K562 (cell line): ENCODE data around the gene INPP4B. TPM values are rescaled to one million over a fixed set of nuclear protein-coding genes. Genes with fewer than 3 reads are reported as not detected.

Experiments
- ATAC-seq: fragments of 200-7000 bp; cut with Tn5 transposase; 3 replicates; pipeline ENCODE4 v1.9.1; 2020; ENCODE audit warnings: moderate library complexity
- BruUV-seq: library from RNA; stranded (reverse); fragments of 400-500 nt; replicated peaks from 2 replicates; lab custom pipeline; 2021; lab: Mats Ljungman, UMichigan
- CTCF ChIA-PET: fragments of 300-600 bp; formaldehyde crosslinking; extraction: SDS; loops from one replicate; lab custom pipeline; 2021; ENCODE audit warnings: low intra/inter-chr PET ratio; lab: Yijun Ruan, JAX
- POLR2A ChIA-PET: fragments of 300-600, 350-650 bp; sonication (Branson Sonifier 250); formaldehyde crosslinking; extraction: SDS; loops from one replicate; lab custom pipeline; 2021; ENCODE audit warnings: antibody characterized with exemption, inconsistent platforms; lab: Yijun Ruan, JAX
- DNase-seq, 4 experiments: peaks; one replicate each; pipeline versions ENCODE4 v3.0.0 to v3.0.0-alpha.2; 2011 to 2018; ENCODE audit warnings: low spot score in 3 of 4, mixed read lengths in 3 of 4; ENCODE audit errors: extremely low read depth in 1 of 4
- FAIRE-seq: peaks from 2 replicates; lab custom pipeline; 2011; peaks lifted over from hg19 to GRCh38; lab: Jason Lieb, UNC
- H2AFZ ChIP-seq: 2 replicates; pipeline ENCODE4 v1.6.0; 2011; ENCODE audit warnings: low read depth, low read length, control low read depth, inconsistent platforms
- H3K27ac ChIP-seq: fragments of 200-600 bp; 3 replicates; pipeline ENCODE4 v1.8.0; 2011; ENCODE audit warnings: low read depth, mild to moderate bottlenecking, control low read depth, inconsistent platforms, low read length, moderate library complexity, mixed read lengths; ENCODE audit errors: extremely low read depth
- H3K27me3 ChIP-seq, 2 experiments: fragments of 300-600 bp in 1 of 2; 2 replicates in 1 of 2; 3 replicates in 1 of 2; pipeline versions ENCODE4 v1.6.0 to v1.8.0; 2011; ENCODE audit warnings: inconsistent platforms in 2 of 2, low read length in 2 of 2, mild to moderate bottlenecking in 1 of 2, mixed read lengths in 1 of 2, moderate library complexity in 1 of 2; ENCODE audit not compliant: control insufficient read depth in 2 of 2, insufficient read depth in 2 of 2
- H3K36me3 ChIP-seq: fragments of 300-600 bp; 3 replicates; pipeline ENCODE4 v1.8.0; 2011; ENCODE audit warnings: mild to moderate bottlenecking, low read length, inconsistent platforms; ENCODE audit not compliant: control insufficient read depth, insufficient read depth
- H3K4me1 ChIP-seq, 2 experiments: fragments of 200-600 bp in 1 of 2; replicated peaks in 1 of 2; 2 replicates in 1 of 2; 3 replicates in 1 of 2; pipeline versions ENCODE4 v1.5.1 to v1.8.0; 2011; ENCODE audit warnings: inconsistent platforms in 2 of 2, low read length in 2 of 2, mild to moderate bottlenecking in 1 of 2, mixed read lengths in 1 of 2, moderate library complexity in 1 of 2; ENCODE audit not compliant: control insufficient read depth in 2 of 2, insufficient read depth in 2 of 2
- H3K4me2 ChIP-seq: 2 replicates; pipeline ENCODE4 v1.6.1; 2011; ENCODE audit warnings: low read length, control low read depth, inconsistent platforms, mixed read lengths; ENCODE audit not compliant: insufficient read depth
- H3K4me3 ChIP-seq: fragments of 200-600 bp; sonication (generic), shearing (Covaris generic); 2 replicates; pipeline ENCODE4 v1.5.1; 2016; ENCODE audit warnings: control low read depth, inconsistent platforms
- H3K79me2 ChIP-seq: fragments of 200-600 bp; 3 replicates; pipeline ENCODE4 v1.8.0; 2011; ENCODE audit warnings: low read length, inconsistent platforms; ENCODE audit not compliant: control insufficient read depth, insufficient read depth
- H3K9ac ChIP-seq, 2 experiments: 2 replicates each; pipeline versions ENCODE4 v1.6.0 to v1.6.1; 2011; ENCODE audit warnings: low read depth in 2 of 2, low read length in 2 of 2, control low read depth in 1 of 2, inconsistent platforms in 1 of 2, mild to moderate bottlenecking in 1 of 2, mixed read lengths in 1 of 2; ENCODE audit not compliant: insufficient read depth in 1 of 2
- H3K9me1 ChIP-seq: one replicate; pipeline ENCODE4 v1.6.0; 2011; ENCODE audit warnings: inconsistent platforms, mild to moderate bottlenecking, low read length, moderate library complexity; ENCODE audit not compliant: control insufficient read depth, insufficient read depth
- H3K9me3 ChIP-seq: replicated peaks from 2 replicates; pipeline ENCODE4 v1.5.1; 2011; ENCODE audit warnings: low read depth, low read length, inconsistent platforms; ENCODE audit not compliant: control insufficient read depth, insufficient read depth
- H4K20me1 ChIP-seq: replicated peaks from 2 replicates; pipeline ENCODE4 v1.6.1; 2011; ENCODE audit warnings: low read length, inconsistent platforms, mixed read lengths; ENCODE audit not compliant: control insufficient read depth, insufficient read depth
- CAMTA2 ChIP-seq: fragments of 250-450 bp; sonication (Bioruptor Pico); conservative IDR thresholded peaks from 2 replicates; pipeline ENCODE4 v1.5.1; 2022
- MECOM ChIP-seq: fragments of 250-450 bp; sonication (Bioruptor Pico); IDR thresholded peaks from 2 replicates; pipeline ENCODE4 v1.8.0; 2022; ENCODE audit warnings: inconsistent platforms
- NCOA1 ChIP-seq: fragments of 450-650 bp; IDR thresholded peaks from 2 replicates; pipeline ENCODE4 v1.6.1; 2016; ENCODE audit warnings: low read depth
- NONO ChIP-seq, 2 experiments: fragments of 200-400 bp in 1 of 2; fragments of 450-650 bp in 1 of 2; formaldehyde crosslinking in 1 of 2; IDR thresholded peaks; 2 replicates each; pipeline ENCODE4 v1.6.1; 2017; ENCODE audit warnings: low read depth in 2 of 2, mild to moderate bottlenecking in 2 of 2, moderate library complexity in 2 of 2, low read length in 1 of 2
- NR1H2 ChIP-seq: sonication (generic); formaldehyde crosslinking; IDR thresholded peaks from 2 replicates; pipeline ENCODE4 v1.4.0; 2020; ENCODE audit warnings: mild to moderate bottlenecking, missing genetic modification reagents
- SAFB2 ChIP-seq: fragments of 200-400 bp; formaldehyde crosslinking; IDR thresholded peaks from 2 replicates; pipeline ENCODE4 v1.6.1; 2018; ENCODE audit warnings: borderline replicate concordance, low read length, low read depth, moderate library complexity; ENCODE audit not compliant: severe bottlenecking
- SMARCA4 ChIP-seq: fragments of 450-650 bp; IDR thresholded peaks from 2 replicates; pipeline ENCODE4 v1.6.1; 2016
- ZNF507 ChIP-seq: conservative IDR thresholded peaks from 2 replicates; pipeline ENCODE4 v1.6.1; 2017; ENCODE audit warnings: missing genetic modification characterization, missing compliant biosample characterization
- WGBS: fragments of 100-300 bp; shearing (Covaris generic); methylation state at CpG from one replicate; pipeline ENCODE4 v1.1.6; 2016; ENCODE audit warnings: low coverage, mixed read lengths; ENCODE audit not compliant: insufficient coverage; ENCODE audit errors: missing lambda C conversion rate; 5-methylcytosine and 5-hydroxymethylcytosine counted together
- in situ Hi-C: fragments of 300-500 bp; cut with MboI; formaldehyde crosslinking; loops from 4 replicates; pipeline ENCODE4 v1.15.0; 2018; ENCODE audit warnings: inconsistent platforms, mixed read lengths
- intact Hi-C: fragments of 100-400 bp; cut with micrococcal nuclease; formaldehyde crosslinking; loops from 2 replicates; pipeline ENCODE4 v1.14.2; 2022
- polyA plus RNA-seq, 8 experiments: library from polyadenylated mRNA; depleted of rRNA in 4 of 8; stranded (reverse) in 5 of 8; unstranded in 3 of 8; fragments of >200 nt; fragmentation: Nextera tagmentation in 2 of 8; fragmentation: Illumina TruSeq in 1 of 8; extraction: Ambion mirVana in 2 of 8; extraction: Trizol in 1 of 8; gene quantifications; 2 replicates each; pipeline versions ENCODE4 v1.2.1 to v1.2.3, GENCODE V29; 2011 to 2014; ENCODE audit warnings: inconsistent platforms in 1 of 8, missing spikeins in 1 of 8
- total RNA-seq, 7 experiments: library from RNA; depleted of rRNA in 6 of 7; stranded (reverse); fragments of >200 nt in 6 of 7; fragmentation: Illumina TruSeq in 2 of 7; extraction: Trizol in 2 of 7; gene quantifications; 2 replicates each; pipeline versions ENCODE4 v1.2.1 to v1.2.3, GENCODE V29; 2011 to 2021; ENCODE audit warnings: low replicate concordance in 1 of 7
- TF ChIP-seq, protein P1 (sequence below): fragments of 150-350 bp; conservative IDR thresholded peaks from 2 replicates; pipeline ENCODE4 v1.6.1; 2014; ENCODE audit warnings: low read length
- TF ChIP-seq, protein P2 (sequence below), 3 experiments: fragments of 200-800 bp in 1 of 3; fragments of 250-450 bp in 1 of 3; fragments of 450-650 bp in 1 of 3; sonication (Bioruptor Pico) in 1 of 3; sonication (Bioruptor generic) in 1 of 3; formaldehyde crosslinking in 1 of 3; IDR thresholded peaks; 2 replicates each; pipeline versions ENCODE4 v1.6.1 to v1.8.0; 2016 to 2022; ENCODE audit warnings: mild to moderate bottlenecking in 2 of 3, missing genetic modification characterization in 2 of 3, missing compliant biosample characterization in 1 of 3, moderate library complexity in 1 of 3

The INPP4B gene
- total and polyA plus RNA-seq, 9 of the 15 experiments (the other 6 are each of a cell fraction or from before 2014, with no cell fraction given) = 0.04 to 0.11 TPM; not detected in 7

- no peak for FAIRE-seq
- Histone ChIP-seq H3K79me2 (no peaks in the 10 kb centered on the region), H3K9me3 (no peaks in the 10 kb centered on the region; the same call in 1 of the 2 replicates), H3K4me3 (no peak overlapping the region), H2AFZ (no peak overlapping the region), H3K9me1 (no peaks in the 10 kb centered on the region), H3K9ac (no peak overlapping the region), H3K4me2 (no peak overlapping the region), H3K4me1 (no peaks in the 10 kb centered on the region), H4K20me1 (no peaks in the 10 kb centered on the region), H3K36me3 (no peaks in the 10 kb centered on the region), H3K27me3 (no peaks in the 10 kb centered on the region), H3K27ac (no peak overlapping the region)
- 0% methylated on average over 2 of the region's 2 CpGs for WGBS
- ChIA-PET CTCF (no interaction called here), POLR2A (no interaction called here)
- intact Hi-C loops = no loop called here
- no peak for ATAC-seq
- no TSS peak for BruUV-seq
- in situ Hi-C loops = no loop called here
- TF ChIP-seq MECOM (CRISPR knock-in tag) = no peak
- no peak for TF ChIP-seq NONO (IDR thresholded peaks at IDR 0.05; ENCODE audit: low read depth in 2 of 2, low read length in 1 of 2)
- no peak for TF ChIP-seq ZNF507 (tag)
- TF ChIP-seq, all 486 proteins: peak for 0
- DNase-seq = no peak
Measured at GRCh38 chr4:142242156-142242555, 603.9 kb downstream of the INPP4B start.

GRCh38 chr4:142238589-142238988 lies 607.5 kb downstream of the INPP4B start:
- Histone ChIP-seq H3K79me2 (no peaks in the 10 kb centered on the region), H3K4me2 (no peak overlapping the region), H3K27ac (no peak overlapping the region), H3K4me1 (no peaks in the 10 kb centered on the region), H3K9me1 (no peaks in the 10 kb centered on the region), H3K27me3 (no peaks in the 10 kb centered on the region), H4K20me1 (no peaks in the 10 kb centered on the region), H2AFZ (no peak overlapping the region), H3K36me3 (no peaks in the 10 kb centered on the region), H3K4me3 (no peak overlapping the region), H3K9me3 (no peaks in the 10 kb centered on the region; the same call in 1 of the 2 replicates), H3K9ac (no peak overlapping the region)
- FAIRE-seq = no peak
- intact Hi-C loops (no loop called here), in situ Hi-C loops (no loop called here)
- POLR2A ChIA-PET = no interaction called here
- DNase-seq = no peak
- no TSS peak for BruUV-seq
- ATAC-seq = no peak
- CTCF ChIA-PET = no interaction called here
- TF ChIP-seq NR1H2 (no peak), SMARCA4 (no peak), CAMTA2 (CRISPR knock-in tag) (no peak), SAFB2 (no peak), NCOA1 (no peak)
- TF ChIP-seq, protein P1, sequence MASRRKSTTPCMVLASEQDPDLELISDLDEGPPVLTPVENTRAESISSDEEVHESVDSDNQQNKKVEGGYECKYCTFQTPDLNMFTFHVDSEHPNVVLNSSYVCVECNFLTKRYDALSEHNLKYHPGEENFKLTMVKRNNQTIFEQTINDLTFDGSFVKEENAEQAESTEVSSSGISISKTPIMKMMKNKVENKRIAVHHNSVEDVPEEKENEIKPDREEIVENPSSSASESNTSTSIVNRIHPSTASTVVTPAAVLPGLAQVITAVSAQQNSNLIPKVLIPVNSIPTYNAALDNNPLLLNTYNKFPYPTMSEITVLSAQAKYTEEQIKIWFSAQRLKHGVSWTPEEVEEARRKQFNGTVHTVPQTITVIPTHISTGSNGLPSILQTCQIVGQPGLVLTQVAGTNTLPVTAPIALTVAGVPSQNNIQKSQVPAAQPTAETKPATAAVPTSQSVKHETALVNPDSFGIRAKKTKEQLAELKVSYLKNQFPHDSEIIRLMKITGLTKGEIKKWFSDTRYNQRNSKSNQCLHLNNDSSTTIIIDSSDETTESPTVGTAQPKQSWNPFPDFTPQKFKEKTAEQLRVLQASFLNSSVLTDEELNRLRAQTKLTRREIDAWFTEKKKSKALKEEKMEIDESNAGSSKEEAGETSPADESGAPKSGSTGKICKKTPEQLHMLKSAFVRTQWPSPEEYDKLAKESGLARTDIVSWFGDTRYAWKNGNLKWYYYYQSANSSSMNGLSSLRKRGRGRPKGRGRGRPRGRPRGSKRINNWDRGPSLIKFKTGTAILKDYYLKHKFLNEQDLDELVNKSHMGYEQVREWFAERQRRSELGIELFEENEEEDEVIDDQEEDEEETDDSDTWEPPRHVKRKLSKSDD = no peak
- TF ChIP-seq, protein P2, sequence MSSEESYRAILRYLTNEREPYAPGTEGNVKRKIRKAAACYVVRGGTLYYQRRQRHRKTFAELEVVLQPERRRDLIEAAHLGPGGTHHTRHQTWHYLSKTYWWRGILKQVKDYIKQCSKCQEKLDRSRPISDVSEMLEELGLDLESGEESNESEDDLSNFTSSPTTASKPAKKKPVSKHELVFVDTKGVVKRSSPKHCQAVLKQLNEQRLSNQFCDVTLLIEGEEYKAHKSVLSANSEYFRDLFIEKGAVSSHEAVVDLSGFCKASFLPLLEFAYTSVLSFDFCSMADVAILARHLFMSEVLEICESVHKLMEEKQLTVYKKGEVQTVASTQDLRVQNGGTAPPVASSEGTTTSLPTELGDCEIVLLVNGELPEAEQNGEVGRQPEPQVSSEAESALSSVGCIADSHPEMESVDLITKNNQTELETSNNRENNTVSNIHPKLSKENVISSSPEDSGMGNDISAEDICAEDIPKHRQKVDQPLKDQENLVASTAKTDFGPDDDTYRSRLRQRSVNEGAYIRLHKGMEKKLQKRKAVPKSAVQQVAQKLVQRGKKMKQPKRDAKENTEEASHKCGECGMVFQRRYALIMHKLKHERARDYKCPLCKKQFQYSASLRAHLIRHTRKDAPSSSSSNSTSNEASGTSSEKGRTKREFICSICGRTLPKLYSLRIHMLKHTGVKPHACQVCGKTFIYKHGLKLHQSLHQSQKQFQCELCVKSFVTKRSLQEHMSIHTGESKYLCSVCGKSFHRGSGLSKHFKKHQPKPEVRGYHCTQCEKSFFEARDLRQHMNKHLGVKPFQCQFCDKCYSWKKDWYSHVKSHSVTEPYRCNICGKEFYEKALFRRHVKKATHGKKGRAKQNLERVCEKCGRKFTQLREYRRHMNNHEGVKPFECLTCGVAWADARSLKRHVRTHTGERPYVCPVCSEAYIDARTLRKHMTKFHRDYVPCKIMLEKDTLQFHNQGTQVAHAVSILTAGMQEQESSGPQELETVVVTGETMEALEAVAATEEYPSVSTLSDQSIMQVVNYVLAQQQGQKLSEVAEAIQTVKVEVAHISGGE (CRISPR knock-in tag; IDR thresholded peaks at IDR 0.05) = no peak
